ENCODE data around the gene CDH13.

DNA sequence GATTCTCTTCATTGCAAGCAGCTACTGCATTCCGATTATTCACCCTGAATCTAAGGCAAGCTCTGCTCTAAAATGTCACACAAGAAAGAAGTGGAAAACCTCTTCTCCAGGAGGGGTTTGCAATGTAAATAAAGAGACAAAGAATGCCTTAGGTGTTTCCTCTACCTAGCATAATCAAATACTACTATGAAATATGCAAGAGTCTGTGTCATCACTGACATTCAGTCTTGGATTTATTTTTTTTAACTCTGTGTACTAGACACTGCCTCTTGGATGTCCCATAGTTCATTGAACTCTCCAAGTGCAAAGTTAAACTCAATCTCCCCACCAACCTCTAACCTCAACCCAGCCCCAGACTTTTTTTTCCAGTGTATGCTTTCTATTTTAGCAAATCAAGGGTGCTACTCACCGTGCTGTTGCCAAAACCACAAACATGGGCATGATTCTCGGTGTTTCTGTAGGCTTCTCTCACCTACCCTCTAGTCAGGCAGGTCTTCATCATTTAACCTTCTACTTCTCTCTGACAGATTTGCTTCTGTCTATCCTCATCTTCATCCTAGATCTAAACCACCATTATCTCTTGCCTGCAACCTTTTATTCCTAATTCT lies 329.1 kb downstream of the CDH13 start:
- TF ChIP-seq, protein P1, sequence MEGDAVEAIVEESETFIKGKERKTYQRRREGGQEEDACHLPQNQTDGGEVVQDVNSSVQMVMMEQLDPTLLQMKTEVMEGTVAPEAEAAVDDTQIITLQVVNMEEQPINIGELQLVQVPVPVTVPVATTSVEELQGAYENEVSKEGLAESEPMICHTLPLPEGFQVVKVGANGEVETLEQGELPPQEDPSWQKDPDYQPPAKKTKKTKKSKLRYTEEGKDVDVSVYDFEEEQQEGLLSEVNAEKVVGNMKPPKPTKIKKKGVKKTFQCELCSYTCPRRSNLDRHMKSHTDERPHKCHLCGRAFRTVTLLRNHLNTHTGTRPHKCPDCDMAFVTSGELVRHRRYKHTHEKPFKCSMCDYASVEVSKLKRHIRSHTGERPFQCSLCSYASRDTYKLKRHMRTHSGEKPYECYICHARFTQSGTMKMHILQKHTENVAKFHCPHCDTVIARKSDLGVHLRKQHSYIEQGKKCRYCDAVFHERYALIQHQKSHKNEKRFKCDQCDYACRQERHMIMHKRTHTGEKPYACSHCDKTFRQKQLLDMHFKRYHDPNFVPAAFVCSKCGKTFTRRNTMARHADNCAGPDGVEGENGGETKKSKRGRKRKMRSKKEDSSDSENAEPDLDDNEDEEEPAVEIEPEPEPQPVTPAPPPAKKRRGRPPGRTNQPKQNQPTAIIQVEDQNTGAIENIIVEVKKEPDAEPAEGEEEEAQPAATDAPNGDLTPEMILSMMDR (IDR thresholded peaks at IDR 0.05), result no peak
- TF ChIP-seq POLR2A (IDR thresholded peaks at IDR 0.05), result no peak

Measured in thyroid gland (tissue), 4 donors.